Skin epidermis (tissue), 12 donors: Measurements from ENCODE around the gene ZDHHC1.

Source experiments
- H3K27ac ChIP-seq, 21 experiments: fragments of 200-600 bp; sonication (generic) in 11 of 21; one replicate each; pipeline ENCODE4 v1.5.0; 2020; ENCODE audit warnings: mild to moderate bottlenecking in 3 of 21, inconsistent platforms in 2 of 21, moderate library complexity in 2 of 21
- H3K4me3 ChIP-seq, 7 experiments: fragments of 200-600 bp; sonication (generic) in 2 of 7; one replicate each; pipeline ENCODE4 v1.5.0; 2020; ENCODE audit warnings: inconsistent platforms in 2 of 7, mild to moderate bottlenecking in 2 of 7, moderate library complexity in 1 of 7

Gene ZDHHC1

DNA sequence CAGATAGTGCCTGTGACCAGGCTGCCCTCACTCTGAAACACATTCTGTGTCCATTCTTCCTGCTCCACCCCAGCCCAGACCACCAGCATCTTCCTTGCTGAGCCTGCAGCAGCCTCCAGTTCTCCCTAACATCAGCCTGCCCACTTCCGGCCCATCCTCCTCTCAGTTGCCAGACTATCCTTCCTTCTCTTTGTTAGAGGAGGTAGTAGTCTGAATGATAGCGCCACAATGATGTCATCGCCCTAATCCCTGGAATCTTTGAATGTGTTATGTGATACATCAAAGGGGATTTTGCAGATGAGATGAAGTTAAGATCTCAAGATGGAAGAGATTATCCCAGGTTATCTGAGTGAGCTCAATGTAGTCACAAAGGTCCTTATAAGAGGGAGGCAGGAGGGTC, 3.2 kb upstream of the ZDHHC1 start:
- Histone ChIP-seq H3K27ac (no peak overlapping the region), H3K4me3 (no peak overlapping the region)

- peak overlapping the region in 3 of 21 experiments; percentile 32 to 86 (median 84) for H3K27ac ChIP-seq
Measured at GRCh38 chr16:67417333-67418061, 1.2 kb upstream of the ZDHHC1 start.

DNA sequence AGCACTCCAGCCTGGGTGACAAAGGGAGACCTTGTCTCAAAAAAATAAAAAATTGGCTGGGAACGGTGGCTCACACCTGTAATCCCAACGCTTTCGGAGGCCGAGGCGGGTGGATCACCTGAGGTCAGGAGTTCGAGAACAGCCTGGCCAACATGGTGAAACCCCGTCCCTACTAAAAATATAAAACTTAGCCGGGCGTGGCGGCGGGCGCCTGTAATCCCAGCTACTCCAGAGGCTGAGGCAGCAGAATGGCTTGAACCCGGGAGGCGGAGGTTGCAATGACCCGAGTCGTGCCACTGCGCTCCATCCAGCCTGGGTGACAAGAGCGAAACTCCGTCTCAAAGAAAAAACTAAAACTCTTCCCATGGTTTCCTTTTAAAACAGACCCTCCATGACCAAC, 856 bp downstream of the ZDHHC1 start:
- peak overlapping the region; percentile 52 to 70 (median 67) for H3K4me3 ChIP-seq
- H3K27ac ChIP-seq: peak overlapping the region in 18 of 21 experiments; percentile 59 to 95 (median 89)

More at GRCh38 chr16:67417333-67418061, 1.2 kb upstream of the ZDHHC1 start:
- no peak overlapping the region for H3K4me3 ChIP-seq

GRCh38 chr16:67413978-67414911, 2.0 kb downstream of the ZDHHC1 start:
- peak overlapping the region in 12 of 21 experiments; percentile 6 to 92 (median 26) for H3K27ac ChIP-seq
- H3K4me3 ChIP-seq: no peak overlapping the region

- Histone ChIP-seq H3K4me3 (no peak overlapping the region), H3K27ac (peak overlapping the region in 2 of 21 experiments; percentile 3 to 42)
Measured at GRCh38 chr16:67412294-67412693, 4.0 kb downstream of the ZDHHC1 start.

- Histone ChIP-seq H3K4me3 (no peak overlapping the region), H3K27ac (no peak overlapping the region)
Measured at GRCh38 chr16:67411339-67411738, 4.9 kb downstream of the ZDHHC1 start.

DNA sequence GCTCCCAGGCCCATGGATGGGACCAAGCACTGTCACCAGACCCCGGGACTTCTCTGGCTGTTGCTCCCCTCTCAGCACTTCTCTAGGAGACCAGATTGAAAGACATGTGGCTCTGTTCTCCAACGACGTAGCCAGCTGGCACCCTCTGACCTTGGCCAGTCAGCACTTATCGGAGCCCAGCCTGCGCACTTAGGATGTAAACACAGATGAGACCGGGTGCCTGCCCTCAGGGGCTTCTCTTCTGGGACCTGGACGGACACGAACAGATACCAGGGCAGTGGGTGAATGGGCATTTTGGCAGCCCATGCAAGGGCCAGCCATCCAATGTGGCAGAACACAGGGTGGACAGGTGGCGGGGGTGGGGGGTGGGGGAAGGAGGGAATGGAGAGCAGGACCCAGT, 6.6 kb downstream of the ZDHHC1 start:
- Histone ChIP-seq H3K4me3 (no peak overlapping the region), H3K27ac (peak overlapping the region in 15 of 21 experiments; percentile 2 to 76 (median 42))

DNA sequence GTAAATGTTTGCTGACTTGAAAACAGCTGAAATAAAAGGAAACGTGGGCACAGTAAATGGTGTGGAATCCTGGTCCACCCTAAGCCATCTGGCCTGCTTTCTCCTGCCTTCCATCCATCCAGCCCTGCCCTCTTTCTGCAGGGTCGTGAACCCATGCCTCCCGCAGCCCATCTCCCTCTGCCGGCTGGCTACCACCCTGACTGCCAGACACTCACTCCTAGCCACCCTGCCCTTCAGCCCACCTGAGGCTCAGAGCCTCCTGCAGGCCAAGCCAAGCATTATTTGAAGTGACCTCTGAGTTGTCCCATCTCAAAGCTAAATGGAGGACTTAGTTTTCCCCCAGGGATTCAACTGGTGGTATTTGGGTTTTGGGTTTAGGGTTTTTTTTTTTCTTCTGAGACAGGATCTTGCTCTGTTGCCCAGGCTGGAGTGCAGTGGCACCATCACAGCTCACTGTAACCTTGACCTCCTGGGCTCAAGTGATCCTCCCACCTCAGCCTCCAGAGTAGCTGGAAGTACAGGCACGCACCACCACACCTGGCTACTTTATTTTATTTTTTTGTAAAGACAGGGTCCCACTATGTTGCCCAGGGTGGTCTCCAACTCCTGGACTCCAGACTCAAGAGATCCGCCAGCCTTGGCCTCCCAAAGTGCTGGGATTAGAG, 8.4 kb downstream of the ZDHHC1 start:
- Histone ChIP-seq H3K4me3 (no peak overlapping the region), H3K27ac (peak overlapping the region in 12 of 21 experiments; percentile 10 to 93 (median 82))

DNA sequence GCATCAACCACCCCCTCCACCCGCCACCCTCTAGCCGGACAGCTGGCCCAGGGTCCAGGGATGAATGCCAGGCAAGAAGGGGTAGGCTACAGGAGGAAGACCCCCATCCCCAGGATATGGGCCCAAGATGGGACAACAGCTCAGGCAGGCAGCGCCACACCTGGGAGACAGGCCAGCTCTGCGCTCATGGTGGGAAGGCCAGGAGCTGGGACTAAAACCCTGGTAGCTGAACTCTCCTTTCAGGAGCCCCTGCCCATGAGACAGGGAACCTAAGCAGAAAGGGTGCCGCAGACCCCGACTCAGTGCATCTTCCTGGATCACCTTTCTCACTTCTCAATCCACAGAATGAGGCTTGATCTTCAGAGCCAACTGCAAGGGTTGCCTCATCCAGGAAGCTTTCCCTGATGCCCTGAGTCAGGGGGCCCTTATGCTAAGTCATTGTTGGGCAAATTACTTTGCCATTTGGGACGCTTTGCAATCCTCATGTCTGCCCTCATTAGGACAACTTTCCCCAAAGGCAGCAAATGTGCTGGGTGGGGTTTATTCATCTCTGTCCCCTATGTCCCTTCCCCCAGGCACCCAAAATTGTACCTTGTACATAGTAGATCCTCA, 9.0 kb downstream of the ZDHHC1 start:
- peak overlapping the region; percentile 29 to 93 (median 82) for H3K27ac ChIP-seq
- no peak overlapping the region for H3K4me3 ChIP-seq

DNA sequence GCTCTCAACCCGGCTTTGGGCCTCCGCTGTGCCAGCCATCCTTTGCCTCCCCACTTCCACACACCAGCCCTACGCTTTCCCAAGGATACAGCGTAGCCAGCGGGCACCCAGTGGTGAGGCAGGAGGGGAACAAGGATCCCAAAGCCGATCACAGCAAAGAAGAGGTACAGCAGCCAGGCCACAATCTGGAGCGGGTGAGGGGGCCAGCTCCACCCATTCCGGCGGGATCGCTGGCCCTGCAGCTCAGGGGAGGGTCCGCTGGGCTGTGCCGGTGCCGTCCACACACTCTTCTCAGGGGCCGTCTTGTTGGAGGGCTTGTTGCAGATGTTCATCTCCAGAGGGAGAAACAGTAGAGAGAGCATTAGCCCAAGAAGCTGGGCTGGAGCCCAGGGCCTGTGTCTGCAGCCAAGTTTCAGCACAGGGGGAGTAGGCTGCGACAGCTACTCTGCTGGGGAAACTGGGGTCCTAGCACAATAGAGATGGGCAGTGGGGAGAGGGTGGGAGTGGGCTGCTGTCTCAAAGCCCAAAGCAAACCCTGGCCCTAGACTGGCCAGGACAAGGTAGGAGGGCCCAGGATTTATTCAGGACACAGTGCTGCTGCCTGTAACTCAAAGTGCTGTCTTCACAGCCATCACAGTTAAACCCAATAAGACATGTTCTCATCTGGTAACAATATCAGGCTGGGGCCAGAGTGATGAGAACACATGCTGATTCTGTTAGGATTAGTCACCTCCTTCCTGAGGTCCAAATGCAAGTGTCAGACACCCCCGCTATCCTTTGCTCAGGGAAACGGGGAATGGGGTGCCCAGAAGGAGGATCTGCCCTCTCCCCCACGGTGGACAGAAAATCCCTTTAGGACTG, 9.9 kb downstream of the ZDHHC1 start:
- Histone ChIP-seq H3K27ac (peak overlapping the region; percentile 29 to 93 (median 82)), H3K4me3 (no peak overlapping the region)

DNA sequence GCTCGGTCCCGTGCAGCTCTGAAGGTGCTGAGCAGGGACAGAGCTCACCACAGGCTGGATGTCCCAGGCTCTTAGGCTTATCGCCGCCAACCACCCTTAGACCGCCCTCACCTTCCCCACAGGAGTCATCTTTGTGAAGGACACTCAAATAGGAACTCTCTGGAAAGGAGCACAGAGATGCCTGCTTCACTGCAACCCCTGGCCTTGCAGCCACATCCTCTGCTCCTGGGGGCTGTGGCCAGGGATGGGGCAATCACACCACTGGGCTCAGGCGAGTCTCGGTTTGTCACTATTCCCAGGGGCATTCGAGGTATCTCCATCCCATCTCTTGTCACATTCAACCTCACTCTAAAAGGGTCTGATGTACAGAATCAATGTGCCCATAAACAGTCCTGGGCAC, 10.9 kb downstream of the ZDHHC1 start:
- H3K4me3 ChIP-seq: no peak overlapping the region
- H3K27ac ChIP-seq: peak overlapping the region in 20 of 21 experiments; percentile 54 to 93 (median 82)

DNA sequence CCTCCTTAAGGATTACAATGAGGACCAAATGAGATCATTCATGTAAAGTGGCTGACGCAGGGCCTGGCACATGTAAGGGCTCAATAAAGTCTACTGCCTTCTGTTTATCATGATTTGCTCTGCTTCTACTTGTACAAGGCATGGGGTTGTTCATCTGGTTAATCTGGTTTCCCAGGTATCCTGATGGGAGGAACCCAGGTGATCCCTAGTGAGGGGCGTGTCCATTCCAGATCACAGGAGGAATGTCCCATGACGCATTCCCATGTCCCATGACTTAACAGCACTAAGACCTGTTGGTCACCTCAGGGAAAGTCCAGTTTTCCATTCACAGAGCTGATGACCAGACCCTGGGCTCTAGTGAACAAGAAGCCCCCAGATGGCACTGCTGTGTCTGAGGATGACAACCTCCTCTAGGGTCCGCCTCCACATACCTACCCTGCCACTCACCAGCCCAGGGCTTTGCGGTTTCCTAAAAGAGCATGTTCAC, 11.5 kb downstream of the ZDHHC1 start:
- Histone ChIP-seq H3K27ac (peak overlapping the region in 20 of 21 experiments; percentile 54 to 93 (median 83)), H3K4me3 (no peak overlapping the region)

GRCh38 chr16:67403976-67404555, 12.2 kb downstream of the ZDHHC1 start:
- Histone ChIP-seq H3K27ac (peak overlapping the region in 20 of 21 experiments; percentile 54 to 93 (median 83)), H3K4me3 (no peak overlapping the region)

DNA sequence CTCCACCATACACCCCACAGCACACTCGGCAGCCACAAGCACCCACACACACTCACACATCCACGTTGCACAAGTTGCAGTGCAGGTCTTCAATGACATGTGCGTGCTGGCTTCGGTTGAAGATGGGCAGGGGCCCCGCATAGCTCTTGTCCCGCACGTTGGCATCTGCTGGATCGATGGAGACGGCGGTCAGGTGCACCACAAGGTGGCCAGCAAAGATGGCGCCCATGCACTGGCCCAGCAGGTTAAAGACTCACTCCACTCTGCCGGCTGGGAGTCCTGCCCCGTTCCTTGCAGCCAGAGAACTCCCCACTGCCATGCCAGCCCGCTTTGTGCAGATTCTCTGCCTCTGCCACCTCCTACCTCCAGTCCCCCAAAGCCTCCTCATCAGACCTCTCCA, 15.4 kb downstream of the ZDHHC1 start:
- H3K4me3 ChIP-seq: no peak overlapping the region
- peak overlapping the region in 2 of 21 experiments; percentile 15 to 22 for H3K27ac ChIP-seq

DNA sequence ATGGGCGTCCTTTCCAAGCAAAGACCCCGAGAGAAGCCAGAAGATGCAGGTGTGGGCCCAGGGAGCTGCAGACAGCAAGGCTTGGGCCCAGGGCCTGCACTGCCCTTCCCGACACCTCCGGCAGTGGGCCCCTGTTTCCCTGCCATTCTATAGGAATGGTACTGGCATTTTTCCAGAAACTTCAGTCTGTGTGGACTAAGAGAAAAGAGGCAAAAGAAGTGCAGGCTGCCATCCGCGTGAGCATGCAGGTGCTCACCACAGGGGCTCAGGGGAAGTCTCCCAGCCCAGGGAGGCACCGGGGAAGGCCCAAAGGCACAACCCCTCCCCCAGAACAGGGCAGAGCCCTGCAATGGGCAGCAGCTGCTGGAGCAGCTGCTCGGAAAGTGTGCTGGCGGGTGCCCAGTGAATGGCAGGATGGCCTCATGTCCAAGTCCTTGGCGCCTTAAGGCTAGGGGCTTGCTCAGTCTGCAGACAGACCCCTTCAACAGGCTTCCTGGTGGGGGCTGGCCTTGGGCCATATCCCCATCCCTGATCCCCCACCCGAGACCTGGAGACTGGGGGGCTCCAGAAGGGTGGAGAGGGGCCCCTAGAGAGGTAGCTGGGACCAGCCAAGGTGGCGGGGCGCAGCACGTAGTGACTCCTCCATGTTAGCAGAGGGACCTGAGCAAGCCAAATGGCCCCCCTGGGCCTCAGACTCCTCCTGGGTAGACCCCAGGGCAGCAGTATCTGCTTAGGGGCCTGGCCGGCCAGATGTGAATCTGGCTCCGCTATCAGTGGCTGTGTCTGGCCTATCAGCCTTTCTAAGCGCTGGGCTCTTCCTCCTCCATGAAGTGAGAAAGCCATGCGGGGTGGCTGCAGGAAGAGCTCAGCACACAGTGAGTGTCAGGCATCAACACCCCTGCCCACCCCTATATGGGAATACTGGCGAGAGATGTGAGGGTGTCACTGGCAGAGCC, 16.2 kb downstream of the ZDHHC1 start:
- H3K4me3 ChIP-seq: no peak overlapping the region

GRCh38 chr16:67399218-67399733, 17.0 kb downstream of the ZDHHC1 start:
- Histone ChIP-seq H3K27ac (peak overlapping the region in 1 of 21 experiments; percentile 22), H3K4me3 (no peak overlapping the region)

More for the DNA sequence above, 16.2 kb downstream of the ZDHHC1 start:
- H3K27ac ChIP-seq: peak overlapping the region in 4 of 21 experiments; percentile 16 to 22 (median 22)
